Activated CD4-positive, alpha-beta T cell treated with anti-CD3 and anti-CD28 coated beads, Interleukin-2, amount 10 ng/mL, durations not matched to agents 24 days and 14 days (primary cell): ENCODE measurements around the gene RBL1. TPM values are rescaled to one million over a fixed set of nuclear protein-coding genes. Genes with fewer than 3 reads are reported as not detected.
"Not testable (repeated sequence)": the region's sequence is repeated elsewhere in the genome, so short reads cannot be mapped to it uniquely, and the experiment has no call there.

Experiments used
- DNase-seq: peaks from one replicate; pipeline ENCODE4 v3.0.0; 2022
- H3K27ac Mint-ChIP-seq: one replicate; pipeline ENCODE4 v1.8.0; 2022; ENCODE audit warnings: mild to moderate bottlenecking, mixed read lengths
- H3K27me3 Mint-ChIP-seq: one replicate; pipeline ENCODE4 v1.8.0; 2022; ENCODE audit warnings: mixed read lengths
- H3K36me3 Mint-ChIP-seq: one replicate; pipeline ENCODE4 v1.8.0; 2022; ENCODE audit warnings: low read depth, mild to moderate bottlenecking, mixed read lengths
- H3K4me1 Mint-ChIP-seq: one replicate; pipeline ENCODE4 v1.8.0; 2021; ENCODE audit warnings: mixed read lengths
- H3K4me3 Mint-ChIP-seq: one replicate; pipeline ENCODE4 v1.8.0; 2022; ENCODE audit warnings: mild to moderate bottlenecking, moderate library complexity, mixed read lengths
- H3K9me3 Mint-ChIP-seq: one replicate; pipeline ENCODE4 v1.8.0; 2021; ENCODE audit warnings: mixed read lengths
- intact Hi-C: fragments of 100-400 bp; cut with micrococcal nuclease; formaldehyde crosslinking; loops from one replicate; pipeline ENCODE4 v1.15.1; 2023
- total RNA-seq: library from RNA; stranded (reverse); gene quantifications from 2 replicates; pipeline ENCODE4 v1.2.3, GENCODE V29; 2022

The RBL1 gene
- total RNA-seq: 50.9 and 52.7 TPM in 2 replicates

DNA sequence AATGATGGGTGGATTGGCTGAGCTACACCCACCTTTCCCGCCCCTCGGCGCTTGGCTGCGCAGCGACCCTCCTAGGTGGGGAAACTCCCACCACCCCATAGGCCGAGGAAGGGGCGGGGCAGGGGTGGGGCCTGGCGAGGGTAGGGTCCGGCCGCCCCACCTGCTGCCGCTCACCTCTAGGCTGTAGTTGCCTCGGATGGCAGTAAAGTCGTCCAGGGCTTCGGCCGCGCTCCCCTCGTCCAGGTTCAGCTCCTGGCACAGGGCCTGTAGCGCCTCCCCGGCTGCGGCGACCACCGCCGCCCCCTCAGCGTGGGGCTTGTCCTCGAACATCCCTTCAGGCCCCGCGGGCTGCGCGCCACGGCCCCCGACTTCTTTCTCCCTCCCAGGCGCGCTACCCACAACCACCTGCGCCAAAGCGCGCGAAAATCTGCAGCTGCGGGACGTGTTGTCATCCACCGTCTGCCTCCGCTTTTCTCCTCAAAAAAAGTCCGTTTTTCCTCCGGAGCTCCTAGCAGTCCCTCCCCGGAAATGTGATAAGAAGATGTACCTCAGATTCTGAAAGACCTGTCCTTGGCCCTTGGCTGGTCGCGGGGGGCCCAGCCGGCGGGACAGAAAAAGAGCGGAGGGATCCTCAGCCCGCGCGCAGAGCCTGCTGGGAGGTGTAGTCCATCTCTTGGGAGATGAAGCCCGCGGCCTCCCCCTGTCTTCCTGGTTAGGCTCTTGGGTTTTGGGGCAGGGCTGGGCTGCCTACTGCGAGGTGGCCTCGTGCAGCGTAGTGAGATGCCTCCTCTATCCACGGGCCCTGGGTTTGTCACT, at the start of gene RBL1:
Gene RBL1 (minus strand): TSS at position 399 of the 816 bp plus-strand sequence. CDS start 69 bp downstream, at position 330.
- peaks cover 29% of the 10 kb centered on the region for H3K4me1 Mint-ChIP-seq
- DNase-seq: peak; percentile 96
- peak within 1 kb of the TSS; percentile 97 for H3K4me3 Mint-ChIP-seq
- H3K27me3 Mint-ChIP-seq: peaks cover 5% of the 10 kb centered on the region
- no peaks in the 10 kb centered on the region for H3K9me3 Mint-ChIP-seq
- intact Hi-C loops: loop anchor here (1.0 to 5.0 kb wide), 3 partner anchors 15 to 431 kb away; partner anchors contain the start of gene BLCAP
- H3K36me3 Mint-ChIP-seq: peaks cover 33% of the 10 kb centered on the region
- H3K27ac Mint-ChIP-seq: peak within 1 kb of the TSS; percentile 99

DNA sequence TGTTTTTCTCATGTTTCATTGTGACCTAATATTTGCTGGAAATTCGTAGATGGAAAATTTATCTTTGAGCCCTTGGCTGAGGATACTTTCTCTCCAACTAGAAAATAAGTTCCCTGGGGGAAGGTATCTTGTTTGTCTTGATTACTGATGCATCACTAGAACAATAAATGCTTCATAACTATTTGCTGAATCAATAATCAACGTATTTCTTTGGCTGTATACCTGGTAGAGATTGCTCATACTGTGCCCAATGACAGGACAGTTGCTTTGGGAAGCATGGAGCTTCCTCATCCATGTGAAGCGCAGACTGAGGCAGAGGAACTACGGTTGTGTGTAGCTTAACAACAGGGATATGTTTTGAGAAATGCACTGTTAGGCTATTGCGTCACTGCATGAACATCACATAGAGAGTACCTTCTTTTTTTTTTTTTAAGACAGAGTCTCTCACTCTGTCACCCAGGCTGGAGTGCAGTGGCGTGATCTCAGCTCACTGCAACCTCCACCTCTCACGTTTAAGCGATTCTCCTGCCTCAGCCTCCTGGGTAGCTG, 49.1 kb upstream of the RBL1 start:
- H3K4me3 Mint-ChIP-seq: no peak overlapping the region
- no peaks in the 10 kb centered on the region for H3K27me3 Mint-ChIP-seq
- no peaks in the 10 kb centered on the region for H3K4me1 Mint-ChIP-seq
- H3K9me3 Mint-ChIP-seq: no peaks in the 10 kb centered on the region
- H3K27ac Mint-ChIP-seq: no peak overlapping the region
- no peak for DNase-seq
- no peaks in the 10 kb centered on the region for H3K36me3 Mint-ChIP-seq
- intact Hi-C loops: no loop called here

GRCh38 chr20:37142708-37143107, 46.9 kb upstream of the RBL1 start:
- no peak overlapping the region for H3K27ac Mint-ChIP-seq
- no peak for DNase-seq
- no peaks in the 10 kb centered on the region for H3K9me3 Mint-ChIP-seq
- peaks cover 2% of the 10 kb centered on the region for H3K27me3 Mint-ChIP-seq
- H3K36me3 Mint-ChIP-seq: no peaks in the 10 kb centered on the region
- H3K4me3 Mint-ChIP-seq: no peak overlapping the region
- intact Hi-C loops: no loop called here
- H3K4me1 Mint-ChIP-seq: no peaks in the 10 kb centered on the region

GRCh38 chr20:37137547-37137946, 41.8 kb upstream of the RBL1 start:
- Mint-ChIP-seq H3K27me3 (peaks cover 10% of the 10 kb centered on the region), H3K4me1 (no peaks in the 10 kb centered on the region), H3K4me3 (no peak overlapping the region), H3K9me3 (no peaks in the 10 kb centered on the region), H3K27ac (no peak overlapping the region), H3K36me3 (no peaks in the 10 kb centered on the region)
- DNase-seq: no peak
- intact Hi-C loops: no loop called here

DNA sequence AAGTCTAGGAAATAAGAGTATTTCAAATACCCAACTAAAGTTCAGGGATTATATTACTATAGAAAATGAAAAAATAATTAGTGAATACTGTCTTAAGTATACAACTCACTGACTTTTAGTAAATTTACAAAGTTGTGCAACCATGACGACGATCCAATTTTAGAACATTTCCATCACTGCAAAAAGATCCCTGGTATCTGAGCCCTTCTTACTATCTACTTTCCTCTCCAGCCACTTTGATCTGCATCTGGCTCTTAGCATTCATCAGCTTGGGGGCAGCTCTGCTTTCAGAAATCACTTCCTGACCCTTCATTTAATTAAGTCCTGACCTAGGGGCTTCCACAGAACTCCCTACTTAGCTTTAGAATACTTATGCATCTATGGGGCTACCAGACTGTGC, 38.2 kb upstream of the RBL1 start:
- Mint-ChIP-seq H3K9me3 (no peaks in the 10 kb centered on the region), H3K27ac (no peak overlapping the region), H3K4me3 (no peak overlapping the region), H3K4me1 (peaks cover 3% of the 10 kb centered on the region), H3K27me3 (peaks cover 13% of the 10 kb centered on the region), H3K36me3 (no peaks in the 10 kb centered on the region)
- intact Hi-C loops: no loop called here
- DNase-seq: no peak

- Mint-ChIP-seq H3K9me3 (no peaks in the 10 kb centered on the region), H3K27ac (no peak overlapping the region), H3K4me1 (peaks cover 3% of the 10 kb centered on the region), H3K4me3 (no peak overlapping the region), H3K36me3 (no peaks in the 10 kb centered on the region), H3K27me3 (peaks cover 13% of the 10 kb centered on the region)
- intact Hi-C loops: no loop called here
- DNase-seq: no peak
These were observed 35.7 kb upstream of the RBL1 start for GRCh38 chr20:37131486-37131885.

DNA sequence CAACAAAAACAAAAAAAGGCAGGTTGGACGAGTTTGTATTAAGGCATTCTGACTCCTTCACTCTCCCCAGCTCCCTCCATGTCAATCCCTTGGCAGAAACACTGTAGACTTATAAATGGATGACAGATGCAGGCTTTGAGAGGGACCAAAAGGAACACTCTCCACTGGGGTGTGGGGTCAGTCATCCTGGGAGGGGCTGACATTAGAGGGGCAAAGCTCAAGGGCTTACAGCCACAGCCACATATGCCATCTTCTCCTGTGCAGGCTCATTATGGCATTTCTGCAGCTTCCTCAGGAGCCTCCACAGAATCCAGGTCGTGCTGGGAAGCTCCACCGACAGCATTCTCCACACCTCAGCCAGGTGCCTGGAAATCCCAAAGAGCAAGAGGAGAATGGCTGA, 33.0 kb upstream of the RBL1 start:
- DNase-seq: no peak
- H3K9me3 Mint-ChIP-seq: no peaks in the 10 kb centered on the region
- H3K27me3 Mint-ChIP-seq: peaks cover 8% of the 10 kb centered on the region
- H3K4me3 Mint-ChIP-seq: no peak overlapping the region
- intact Hi-C loops: no loop called here
- no peaks in the 10 kb centered on the region for H3K36me3 Mint-ChIP-seq
- no peak overlapping the region for H3K27ac Mint-ChIP-seq
- H3K4me1 Mint-ChIP-seq: peaks cover 3% of the 10 kb centered on the region

- H3K27me3 Mint-ChIP-seq, DNase-seq, H3K36me3 Mint-ChIP-seq, H3K4me1 Mint-ChIP-seq, intact Hi-C loops, H3K4me3 Mint-ChIP-seq, H3K9me3 Mint-ChIP-seq, H3K27ac Mint-ChIP-seq: not testable (repeated sequence)
These were observed 30.5 kb upstream of the RBL1 start for GRCh38 chr20:37126290-37126689.

GRCh38 chr20:37123441-37123840, 27.6 kb upstream of the RBL1 start:
- intact Hi-C loops: no loop called here
- H3K27ac Mint-ChIP-seq: no peak overlapping the region

GRCh38 chr20:37120497-37120896, 24.7 kb upstream of the RBL1 start:
- intact Hi-C loops: no loop called here
- no peak overlapping the region for H3K27ac Mint-ChIP-seq
- no peak for DNase-seq
- H3K36me3 Mint-ChIP-seq: no peaks in the 10 kb centered on the region
- no peak overlapping the region for H3K4me3 Mint-ChIP-seq
- H3K27me3 Mint-ChIP-seq: peaks cover 3% of the 10 kb centered on the region
- no peaks in the 10 kb centered on the region for H3K4me1 Mint-ChIP-seq
- no peaks in the 10 kb centered on the region for H3K9me3 Mint-ChIP-seq

More at GRCh38 chr20:37123441-37123840, 27.6 kb upstream of the RBL1 start:
- Mint-ChIP-seq H3K36me3 (no peaks in the 10 kb centered on the region), H3K4me1 (no peaks in the 10 kb centered on the region), H3K9me3 (no peaks in the 10 kb centered on the region), H3K4me3 (no peak overlapping the region), H3K27me3 (peaks cover 3% of the 10 kb centered on the region)
- no peak for DNase-seq

GRCh38 chr20:37119356-37120036, 23.7 kb upstream of the RBL1 start:
- Mint-ChIP-seq H3K36me3 (no peaks in the 10 kb centered on the region), H3K4me1 (no peaks in the 10 kb centered on the region), H3K9me3 (no peaks in the 10 kb centered on the region), H3K4me3 (no peak overlapping the region), H3K27ac (no peak overlapping the region), H3K27me3 (peaks cover 4% of the 10 kb centered on the region)
- intact Hi-C loops: no loop called here
- DNase-seq: no peak

DNA sequence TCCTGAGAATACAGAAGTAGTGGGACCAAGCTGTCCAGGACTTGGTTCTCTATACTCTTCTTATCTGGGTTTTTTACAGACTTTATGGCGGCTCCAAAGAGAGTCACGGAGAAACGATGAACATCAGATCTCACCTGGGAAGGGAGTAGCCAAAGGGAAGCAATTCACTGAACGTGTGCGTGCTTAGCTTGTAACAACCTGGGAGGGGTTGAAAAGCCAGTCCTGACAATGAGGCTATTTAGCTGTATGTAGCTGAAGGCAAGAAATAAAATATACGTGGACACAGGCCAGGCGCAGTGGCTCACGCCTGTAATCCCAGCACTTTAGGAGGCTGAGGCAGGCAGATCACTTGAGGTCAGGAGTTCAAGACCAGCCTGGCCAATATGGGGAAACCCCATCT, 18.2 kb upstream of the RBL1 start:
- peaks cover 7% of the 10 kb centered on the region for H3K27me3 Mint-ChIP-seq
- no peaks in the 10 kb centered on the region for H3K9me3 Mint-ChIP-seq
- H3K27ac Mint-ChIP-seq: no peak overlapping the region
- H3K4me1 Mint-ChIP-seq: no peaks in the 10 kb centered on the region
- intact Hi-C loops: no loop called here
- no peaks in the 10 kb centered on the region for H3K36me3 Mint-ChIP-seq
- no peak for DNase-seq
- H3K4me3 Mint-ChIP-seq: no peak overlapping the region

DNA sequence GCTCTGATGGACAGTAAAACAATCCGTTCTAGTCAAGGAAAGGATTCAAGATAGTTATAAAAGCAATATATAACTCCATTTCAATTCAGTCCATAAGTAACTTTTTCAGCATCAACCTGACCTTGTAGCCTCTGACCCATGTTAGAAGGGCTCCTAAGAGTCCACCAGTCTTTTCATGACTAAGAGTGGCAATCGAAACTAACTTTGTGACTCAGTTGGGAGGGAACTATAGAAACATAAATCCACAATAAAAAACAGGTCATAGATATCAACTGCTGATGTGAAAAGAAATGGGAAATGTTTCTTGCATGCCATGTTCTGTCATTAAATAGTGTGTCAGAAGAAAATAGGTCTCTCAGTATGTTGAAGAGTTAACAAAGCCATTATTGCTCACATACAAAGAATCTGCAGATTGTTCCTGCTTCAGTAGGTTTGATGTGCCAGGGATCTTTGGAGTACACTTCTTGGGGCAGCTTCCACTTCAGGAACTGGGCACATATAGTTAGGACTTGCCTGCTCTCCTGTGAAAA, 16.2 kb upstream of the RBL1 start:
- no peaks in the 10 kb centered on the region for H3K4me1 Mint-ChIP-seq
- peaks cover 7% of the 10 kb centered on the region for H3K27me3 Mint-ChIP-seq
- no peaks in the 10 kb centered on the region for H3K9me3 Mint-ChIP-seq
- H3K36me3 Mint-ChIP-seq: no peaks in the 10 kb centered on the region
- no peak overlapping the region for H3K4me3 Mint-ChIP-seq
- intact Hi-C loops: no loop called here
- H3K27ac Mint-ChIP-seq: no peak overlapping the region
- DNase-seq: no peak

GRCh38 chr20:37108676-37109075, 12.9 kb upstream of the RBL1 start:
- H3K36me3 Mint-ChIP-seq: no peaks in the 10 kb centered on the region
- no peak overlapping the region for H3K27ac Mint-ChIP-seq
- H3K9me3 Mint-ChIP-seq: no peaks in the 10 kb centered on the region
- peaks cover 6% of the 10 kb centered on the region for H3K27me3 Mint-ChIP-seq
- intact Hi-C loops: no loop called here
- H3K4me3 Mint-ChIP-seq: no peak overlapping the region
- no peak for DNase-seq
- no peaks in the 10 kb centered on the region for H3K4me1 Mint-ChIP-seq
